Measurements from ENCODE around the gene RUFY1.
A peak's percentile ranks its signal among the peaks of the same experiment; 100 is the strongest.

Gene RUFY1

GRCh38 chr5:179618923-179619554 lies 68.7 kb downstream of the RUFY1 start:
- Histone ChIP-seq H3K27ac (replicated peaks) (no peak overlapping the region), H3K4me3 (replicated peaks; ENCODE audit: insufficient read depth, low read length) (peak overlapping the region; percentile 21; the same call in 1 of the 2 replicates), H3K27me3 (ENCODE audit: insufficient read depth, poor library complexity, severe bottlenecking) (no peaks in the 10 kb centered on the region)
- peak in 1 of 2 experiments; percentile 22 for DNase-seq (ENCODE audit: low read depth in 1 of 2, low spot score in 1 of 2)
- TF ChIP-seq CTCF (IDR thresholded peaks at IDR 0.05; ENCODE audit: insufficient read depth, low read length) (no peak), SPI1 (IDR thresholded peaks at IDR 0.05; ENCODE audit: borderline replicate concordance, low read depth) (no peak), GABPA (IDR thresholded peaks at IDR 0.05; ENCODE audit: low read depth) (no peak), REST (IDR thresholded peaks at IDR 0.05; ENCODE audit: insufficient replicate concordance, low read depth) (no peak), POLR2AphosphoS5 (IDR thresholded peaks at IDR 0.05; ENCODE audit: low read depth) (no peak)

GRCh38 chr5:179619776-179620175 lies 69.4 kb downstream of the RUFY1 start:
- H3K4me3 ChIP-seq (replicated peaks; ENCODE audit: insufficient read depth, low read length): peak overlapping the region; percentile 59
- TF ChIP-seq REST (IDR thresholded peaks at IDR 0.05; ENCODE audit: insufficient replicate concordance, low read depth): no peak
- TF ChIP-seq GABPA (IDR thresholded peaks at IDR 0.05; ENCODE audit: low read depth): no peak
- no peak for TF ChIP-seq POLR2AphosphoS5 (IDR thresholded peaks at IDR 0.05; ENCODE audit: low read depth)
- no peak for TF ChIP-seq CTCF (IDR thresholded peaks at IDR 0.05; ENCODE audit: insufficient read depth, low read length)
- no peak for TF ChIP-seq SPI1 (IDR thresholded peaks at IDR 0.05; ENCODE audit: borderline replicate concordance, low read depth)
- H3K27me3 ChIP-seq (ENCODE audit: insufficient read depth, poor library complexity, severe bottlenecking): no peaks in the 10 kb centered on the region
- peak in 1 of 2 experiments; percentile 15 for DNase-seq (ENCODE audit: low read depth in 1 of 2, low spot score in 1 of 2)
- no peak overlapping the region for H3K27ac ChIP-seq (replicated peaks)

- Histone ChIP-seq H3K27me3 (ENCODE audit: insufficient read depth, poor library complexity, severe bottlenecking) (no peaks in the 10 kb centered on the region), H3K27ac (replicated peaks) (no peak overlapping the region), H3K4me3 (replicated peaks; ENCODE audit: insufficient read depth, low read length) (peak overlapping the region; percentile 59)
- TF ChIP-seq GABPA (IDR thresholded peaks at IDR 0.05; ENCODE audit: low read depth) (no peak), POLR2AphosphoS5 (IDR thresholded peaks at IDR 0.05; ENCODE audit: low read depth) (no peak), CTCF (IDR thresholded peaks at IDR 0.05; ENCODE audit: insufficient read depth, low read length) (no peak), SPI1 (IDR thresholded peaks at IDR 0.05; ENCODE audit: borderline replicate concordance, low read depth) (no peak), REST (IDR thresholded peaks at IDR 0.05; ENCODE audit: insufficient replicate concordance, low read depth) (no peak)
- peak in 1 of 2 experiments; percentile 44 for DNase-seq (ENCODE audit: low read depth in 1 of 2, low spot score in 1 of 2)
Measured at GRCh38 chr5:179620293-179620692, 69.9 kb downstream of the RUFY1 start.

All from HL-60 (cell line).